GM20431 (cell line): ENCODE data around the gene TNRC6C.
"Not testable (repeated sequence)": the region's sequence is repeated elsewhere in the genome, so short reads cannot be mapped to it uniquely, and the experiment has no call there.

Experiments
- in situ Hi-C: fragments of 300-500 bp; cut with MseI, MboI; formaldehyde crosslinking; loops from one replicate; pipeline ENCODE4 v1.15.0; 2020; ENCODE audit warnings: low sequenced_read_pairs; ENCODE audit not compliant: unreplicated experiment

Gene TNRC6C

GRCh38 chr17:77930780-77931768 is 27.4 kb upstream of the TNRC6C start:
- in situ Hi-C loops: no loop called here

- in situ Hi-C loops: no loop called here
Observed at GRCh38 chr17:77933777-77934398, 24.6 kb upstream of the TNRC6C start.

GRCh38 chr17:77935121-77935571 is 23.4 kb upstream of the TNRC6C start:
- in situ Hi-C loops: no loop called here

GRCh38 chr17:77935744-77936143 is 22.8 kb upstream of the TNRC6C start:
- in situ Hi-C loops: not testable (repeated sequence)

- in situ Hi-C loops: no loop called here
Observed at GRCh38 chr17:77936881-77937280, 21.6 kb upstream of the TNRC6C start.

- in situ Hi-C loops: no loop called here
Observed at GRCh38 chr17:77941004-77941403, 17.5 kb upstream of the TNRC6C start.

GRCh38 chr17:77942112-77942988 is 16.2 kb upstream of the TNRC6C start:
- in situ Hi-C loops: no loop called here

- in situ Hi-C loops: no loop called here
Observed at GRCh38 chr17:77943971-77944370, 14.5 kb upstream of the TNRC6C start.

- in situ Hi-C loops: no loop called here
Observed at GRCh38 chr17:77944390-77945222, 13.9 kb upstream of the TNRC6C start.

GRCh38 chr17:77946900-77947645 is 11.4 kb upstream of the TNRC6C start:
- in situ Hi-C loops: no loop called here

GRCh38 chr17:77948690-77949114 is 9.8 kb upstream of the TNRC6C start:
- in situ Hi-C loops: no loop called here

GRCh38 chr17:77951123-77951522 is 7.4 kb upstream of the TNRC6C start:
- in situ Hi-C loops: no loop called here

- in situ Hi-C loops: no loop called here
Observed at GRCh38 chr17:77952368-77952767, 6.1 kb upstream of the TNRC6C start.

- in situ Hi-C loops: no loop called here
Observed at GRCh38 chr17:77957235-77957856, 1.2 kb upstream of the TNRC6C start.

- in situ Hi-C loops: no loop called here
Observed at GRCh38 chr17:77958716-77959125, 218 bp downstream of the TNRC6C start.

GRCh38 chr17:77959126-77959925 is 823 bp downstream of the TNRC6C start:
- in situ Hi-C loops: no loop called here

GRCh38 chr17:77959926-77960521 is 1.5 kb downstream of the TNRC6C start:
- in situ Hi-C loops: no loop called here
